Stimulated activated CD8-positive, alpha-beta memory T cell treated with anti-CD3 and anti-CD28 coated beads, Interleukin-7, amount 100 ng/mL, for 4 hours (primary cell): ENCODE measurements around the gene EIF4G3.
"Not testable (repeated sequence)": the region's sequence is repeated elsewhere in the genome, so short reads cannot be mapped to it uniquely, and the experiment has no call there.

Experiments
- DNase-seq, 2 donors: peaks; one replicate each; pipeline ENCODE4 v3.0.0-alpha.2; 2020; ENCODE audit warnings: low read depth in 2 of 2

Gene EIF4G3

DNA sequence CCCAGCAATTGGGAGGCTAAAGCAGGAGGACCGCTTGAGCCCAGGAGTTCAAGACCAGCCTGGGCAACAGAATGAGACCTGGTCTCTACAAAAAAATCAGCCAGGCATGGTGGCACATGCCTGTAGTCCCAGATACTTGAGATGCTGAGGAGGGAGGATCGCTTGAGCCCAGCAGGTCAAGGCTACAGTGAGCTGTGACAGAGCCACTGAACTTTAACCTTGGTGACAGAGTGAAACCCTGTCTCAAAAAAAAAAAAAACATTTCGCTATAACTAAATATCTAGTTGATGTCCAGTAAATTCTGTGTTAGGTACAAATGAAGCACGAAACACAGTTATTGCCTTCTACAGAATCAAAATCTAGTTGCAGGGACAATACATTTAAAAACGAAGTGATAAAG lies 293.9 kb downstream of the EIF4G3 start:
- no peak for DNase-seq

DNA sequence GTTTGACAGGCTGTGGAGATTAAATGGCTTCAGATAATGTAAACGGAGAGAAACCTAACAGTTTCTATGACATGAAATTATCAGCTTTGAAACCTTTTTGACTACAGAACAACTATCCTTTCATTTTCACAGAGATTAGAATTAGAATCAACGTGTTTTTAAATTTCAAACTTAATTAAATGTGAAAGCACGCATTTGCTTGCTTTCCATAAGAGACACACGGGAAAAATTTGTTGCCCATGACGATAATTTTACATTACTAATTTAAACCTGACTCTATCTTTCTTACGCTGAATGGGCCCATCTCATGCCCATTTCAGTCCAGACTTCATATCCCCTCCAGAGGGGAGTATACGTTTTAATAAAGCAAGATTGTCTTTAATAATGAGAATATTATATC lies 297.9 kb downstream of the EIF4G3 start:
- DNase-seq = no peak

DNA sequence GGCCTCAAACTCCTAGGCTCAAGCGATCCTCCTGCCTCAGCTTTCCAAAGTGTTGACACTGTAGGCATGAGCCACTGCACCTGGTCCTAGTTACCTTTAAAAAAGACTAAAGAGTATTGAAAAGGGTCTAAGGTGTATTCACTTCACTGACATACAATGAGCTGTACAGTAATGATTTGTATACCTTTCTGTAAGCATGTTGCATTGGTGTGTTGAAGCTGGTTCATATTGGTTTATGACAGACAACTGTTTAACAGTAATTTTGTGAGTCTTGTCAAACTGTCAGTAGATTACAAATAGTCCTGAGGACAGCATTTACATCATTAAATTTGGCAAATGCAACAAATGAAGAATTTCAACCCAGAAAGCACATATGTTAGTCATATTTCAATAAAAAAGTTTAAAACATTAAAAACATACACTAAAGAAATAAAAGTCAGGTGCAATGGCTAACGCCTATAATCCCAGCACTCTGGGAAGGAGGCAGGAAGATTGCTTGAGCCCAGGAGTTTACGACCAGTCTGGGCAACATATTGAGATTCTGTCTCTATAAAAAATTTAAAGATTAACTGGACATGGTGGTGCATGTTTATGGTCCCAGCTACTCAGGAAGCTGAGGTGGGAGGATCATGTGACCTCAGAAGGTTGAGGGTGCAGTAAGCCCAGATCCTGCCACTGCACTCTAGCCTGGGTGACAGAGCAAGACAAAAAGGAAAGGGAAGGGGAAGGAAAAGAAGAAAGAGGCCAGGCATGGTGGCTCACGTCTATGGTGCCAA lies 301.3 kb downstream of the EIF4G3 start:
- no peak for DNase-seq

DNA sequence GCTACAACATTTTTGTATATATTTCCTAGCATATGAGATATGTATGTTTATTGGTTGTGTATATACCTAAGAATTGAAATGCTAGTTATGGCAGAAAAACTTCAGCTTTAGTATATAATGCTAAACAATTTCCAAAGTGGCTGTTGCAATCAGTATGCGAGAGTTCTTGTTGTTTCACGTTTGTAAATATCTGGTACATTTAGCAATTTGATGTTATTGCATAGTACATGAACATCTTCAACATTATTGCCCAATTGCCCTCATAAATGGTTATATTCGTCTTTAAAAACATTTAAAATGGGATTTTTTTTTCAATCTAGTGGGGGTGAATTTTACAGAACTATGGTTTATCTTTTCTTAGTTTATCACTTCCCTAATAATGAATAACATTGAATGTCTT lies 303.4 kb downstream of the EIF4G3 start:
- no peak for DNase-seq

DNA sequence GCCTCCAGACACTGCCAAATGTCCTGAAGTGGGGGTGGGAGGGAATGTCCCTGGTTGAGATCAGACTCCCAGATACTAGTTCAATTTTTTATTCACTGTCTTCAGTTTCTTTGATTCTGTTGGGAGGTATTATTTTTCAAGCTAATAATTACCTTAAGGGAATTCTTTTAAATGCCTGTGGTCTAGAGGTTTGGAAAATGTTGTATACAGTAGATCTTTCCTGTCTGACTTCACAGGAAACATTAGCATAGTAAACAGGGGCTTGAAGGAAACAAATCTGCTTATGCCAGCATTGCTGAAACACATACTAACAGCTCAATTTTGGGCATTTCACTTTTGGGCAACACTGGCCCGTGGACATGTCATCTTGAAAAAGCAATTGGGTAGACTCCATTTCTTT lies 305.3 kb downstream of the EIF4G3 start:
- DNase-seq = no peak

DNA sequence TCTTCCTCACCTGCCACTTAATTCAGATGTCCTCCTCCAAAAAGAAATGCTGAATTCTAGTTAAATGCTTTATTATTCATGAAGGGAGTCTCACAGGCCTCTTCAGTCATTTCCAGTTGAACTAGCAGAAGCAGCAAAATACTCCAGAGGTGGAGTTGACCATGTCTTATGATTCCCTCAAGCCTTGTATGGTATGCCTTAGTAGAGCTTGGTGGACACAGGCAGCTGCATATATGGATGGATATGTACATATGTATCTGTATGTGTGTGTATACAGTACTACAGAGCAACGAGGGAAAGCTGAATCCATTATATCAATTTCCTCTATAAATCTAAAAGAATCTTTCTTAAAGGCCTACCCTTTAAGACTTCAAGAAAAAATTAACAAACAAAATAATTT lies 306.0 kb downstream of the EIF4G3 start:
- DNase-seq = no peak

DNA sequence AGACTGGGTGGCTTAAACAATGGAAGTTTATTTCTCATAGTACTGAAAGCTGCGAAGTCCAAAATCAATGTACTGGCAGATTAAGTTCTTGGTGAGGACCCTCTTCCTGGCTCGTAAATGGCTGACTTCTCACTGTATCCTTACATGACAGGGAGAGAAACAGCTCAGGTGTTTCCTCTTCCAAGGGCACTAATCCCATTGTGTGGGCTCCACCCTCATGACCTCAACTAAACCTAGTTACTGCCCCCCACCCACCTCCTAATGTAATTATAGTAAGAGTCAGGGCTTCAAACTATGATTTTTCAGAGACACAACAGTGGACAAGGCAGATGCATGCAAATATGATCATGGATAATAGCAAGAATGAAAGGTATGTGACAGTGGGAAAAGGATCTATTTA lies 308.4 kb downstream of the EIF4G3 start:
- DNase-seq = no peak

DNA sequence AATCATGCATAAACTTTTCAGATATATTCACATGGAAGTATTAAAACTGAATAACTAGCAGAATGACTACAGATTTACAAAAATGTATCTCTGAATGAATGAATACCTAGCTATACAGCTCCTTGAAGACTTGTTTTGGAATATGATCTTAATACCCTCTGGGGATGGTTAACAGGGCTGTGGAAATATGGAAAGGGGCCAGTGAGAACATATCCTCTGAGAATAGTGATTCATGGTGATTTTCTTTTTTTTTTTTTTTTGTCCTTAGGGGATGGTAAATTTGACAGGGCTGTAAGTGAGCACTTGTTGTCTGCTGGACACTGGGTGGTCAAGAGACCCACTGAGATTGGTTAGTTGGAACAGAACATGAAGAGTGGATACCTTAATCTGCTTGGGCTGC lies 308.9 kb downstream of the EIF4G3 start:
- no peak for DNase-seq

DNA sequence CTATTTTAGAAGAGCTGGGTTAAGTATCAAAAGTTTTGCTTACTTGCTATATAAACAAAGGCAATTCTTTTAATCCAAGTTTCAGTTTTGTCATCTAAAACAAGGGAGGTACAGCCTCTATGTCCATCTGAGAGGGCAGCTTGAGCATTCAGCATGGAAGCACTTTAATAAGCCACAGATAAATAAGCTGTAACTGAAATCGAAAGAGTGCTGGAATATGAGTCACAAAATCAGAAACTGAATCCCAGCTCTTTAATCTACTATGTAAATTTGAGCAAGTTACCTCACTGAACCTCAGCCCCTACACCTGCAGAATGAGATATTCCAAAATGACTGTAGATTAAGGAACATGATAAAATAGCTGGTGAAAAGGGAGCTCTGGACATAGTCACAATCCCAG lies 309.6 kb downstream of the EIF4G3 start:
- no peak for DNase-seq

DNA sequence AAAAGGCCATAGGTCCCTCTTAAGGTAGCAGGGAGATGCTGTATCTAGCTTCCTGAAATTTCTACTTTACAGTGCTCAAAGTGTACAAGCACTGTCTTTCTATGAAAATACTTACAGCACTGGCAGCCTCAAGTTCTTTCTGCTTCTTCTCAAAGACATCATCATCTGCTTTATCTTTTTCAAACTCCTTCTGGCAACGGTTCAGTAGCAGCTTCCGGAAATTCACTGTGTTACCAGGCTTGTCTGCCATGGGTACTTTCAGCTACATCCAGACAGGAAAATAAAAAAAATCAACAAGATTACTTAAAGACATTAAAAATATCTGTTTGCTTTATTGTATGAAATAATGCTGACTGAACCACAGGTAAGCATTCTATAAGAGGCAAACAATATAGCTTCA lies 311.7 kb downstream of the EIF4G3 start:
- DNase-seq = no peak

DNA sequence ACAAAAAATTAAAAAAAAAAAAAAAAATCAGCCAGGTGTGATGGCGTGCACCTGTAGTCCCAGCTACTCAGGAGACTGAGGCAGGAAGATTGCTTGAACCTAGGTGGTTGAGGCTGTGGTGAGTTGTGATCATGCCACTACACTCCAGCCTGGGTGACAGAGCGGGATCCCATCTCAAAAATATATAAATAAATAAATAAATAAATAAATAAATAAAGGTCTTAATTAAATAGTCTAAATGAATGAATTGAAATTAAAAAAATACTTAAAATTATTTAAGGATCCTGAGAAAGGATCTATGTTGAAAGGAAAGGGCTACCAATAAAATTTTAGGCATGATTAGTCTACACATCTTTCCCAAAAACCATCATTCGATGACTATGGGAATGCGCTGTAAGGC lies 322.2 kb downstream of the EIF4G3 start:
- no peak for DNase-seq

DNA sequence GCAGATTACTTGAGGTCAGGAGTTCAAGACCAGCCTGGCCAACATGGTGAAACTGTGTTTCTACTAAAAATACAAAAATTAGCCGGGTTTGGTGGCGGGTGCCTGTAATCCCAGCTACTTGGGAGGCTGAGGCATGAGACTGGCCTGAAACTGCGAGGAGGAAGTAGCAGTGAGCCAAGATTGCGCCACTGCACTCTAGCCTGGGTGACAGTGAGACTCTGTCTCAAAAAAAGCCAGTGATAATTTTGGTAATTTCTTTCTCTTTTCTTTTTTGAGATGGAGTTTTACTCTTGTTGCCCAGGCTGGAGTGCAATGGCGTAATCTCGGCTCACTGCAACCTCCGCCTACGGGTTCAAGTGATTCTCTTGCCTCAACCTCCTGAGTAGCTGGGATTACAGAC lies 324.9 kb downstream of the EIF4G3 start:
- DNase-seq = not testable (repeated sequence)

DNA sequence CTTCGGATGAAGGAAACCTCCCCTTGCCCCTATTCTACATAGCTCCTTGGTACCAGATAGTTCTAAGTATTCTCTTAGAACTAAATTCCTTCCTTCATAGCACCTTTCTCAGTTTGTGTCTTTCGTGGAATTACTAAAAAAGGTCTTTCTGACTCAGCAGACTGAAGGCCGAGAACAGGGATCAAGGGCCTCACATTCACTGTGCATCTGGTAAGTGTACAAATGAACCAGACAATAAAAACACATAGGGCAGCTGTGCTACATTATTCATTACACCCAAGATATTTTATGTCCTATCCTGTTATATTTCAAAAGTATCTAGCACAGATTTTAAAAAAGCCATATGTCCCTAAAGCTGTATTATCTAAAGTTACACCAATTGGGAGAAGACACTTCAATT lies 326.7 kb downstream of the EIF4G3 start:
- DNase-seq = no peak

DNA sequence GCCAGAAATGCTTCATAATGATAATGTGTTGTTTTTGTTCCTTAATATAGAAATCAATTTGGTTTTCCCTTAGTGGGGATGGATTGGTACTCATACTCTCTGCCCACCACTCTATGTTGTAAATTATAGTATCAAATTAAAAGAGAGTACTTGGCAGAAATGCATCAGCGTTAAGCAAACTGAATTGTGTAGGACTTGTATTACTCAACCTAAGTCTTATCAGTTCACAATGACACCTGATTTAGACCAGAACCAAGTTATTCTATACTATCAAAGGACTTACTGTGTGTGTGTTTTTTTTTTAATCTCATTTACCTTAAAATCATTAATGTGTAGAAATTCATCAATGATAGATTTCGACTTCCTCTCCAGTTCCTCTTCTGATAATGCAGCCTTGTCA lies 327.6 kb downstream of the EIF4G3 start:
- DNase-seq = no peak

DNA sequence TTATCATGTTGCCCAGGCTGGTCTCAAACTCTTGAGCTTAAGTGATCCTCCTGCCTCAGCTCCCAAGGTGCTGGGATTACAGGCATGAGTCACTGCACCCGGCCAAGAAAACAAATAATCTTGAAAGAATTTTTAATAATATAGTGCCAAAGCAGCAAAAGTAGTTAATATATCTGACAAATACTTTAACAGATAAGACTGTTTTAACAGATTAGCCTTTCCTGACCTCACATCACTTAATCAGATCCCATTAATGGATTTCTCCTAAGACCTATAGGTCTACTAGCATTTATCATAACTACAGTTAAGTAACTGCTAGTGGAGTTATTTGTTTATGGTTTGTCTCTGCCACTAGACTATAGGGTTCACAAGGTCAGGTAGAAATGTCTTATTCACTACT lies 328.5 kb downstream of the EIF4G3 start:
- no peak for DNase-seq

DNA sequence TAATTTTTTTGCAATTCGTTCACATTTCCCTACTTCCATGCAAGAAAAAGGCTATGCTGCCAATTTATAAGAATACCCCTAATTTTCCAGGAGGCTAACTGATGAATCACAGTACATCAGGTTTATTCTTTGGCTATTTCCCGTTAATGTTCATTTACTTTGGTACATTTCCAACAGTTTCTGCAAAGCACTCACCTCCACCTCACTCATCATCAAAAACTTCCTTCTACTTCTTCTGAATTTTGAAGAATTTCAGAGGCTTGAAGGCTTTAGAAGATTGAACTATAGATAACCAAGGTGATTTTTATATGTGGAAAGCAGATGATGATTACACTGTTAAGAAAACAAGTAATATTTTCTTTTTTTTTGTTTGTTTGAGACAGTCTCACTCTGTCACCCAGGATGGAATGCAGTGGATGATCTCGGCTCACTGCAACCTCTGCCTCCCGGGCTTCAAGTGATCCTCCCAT lies 329.1 kb downstream of the EIF4G3 start:
- DNase-seq = no peak

DNA sequence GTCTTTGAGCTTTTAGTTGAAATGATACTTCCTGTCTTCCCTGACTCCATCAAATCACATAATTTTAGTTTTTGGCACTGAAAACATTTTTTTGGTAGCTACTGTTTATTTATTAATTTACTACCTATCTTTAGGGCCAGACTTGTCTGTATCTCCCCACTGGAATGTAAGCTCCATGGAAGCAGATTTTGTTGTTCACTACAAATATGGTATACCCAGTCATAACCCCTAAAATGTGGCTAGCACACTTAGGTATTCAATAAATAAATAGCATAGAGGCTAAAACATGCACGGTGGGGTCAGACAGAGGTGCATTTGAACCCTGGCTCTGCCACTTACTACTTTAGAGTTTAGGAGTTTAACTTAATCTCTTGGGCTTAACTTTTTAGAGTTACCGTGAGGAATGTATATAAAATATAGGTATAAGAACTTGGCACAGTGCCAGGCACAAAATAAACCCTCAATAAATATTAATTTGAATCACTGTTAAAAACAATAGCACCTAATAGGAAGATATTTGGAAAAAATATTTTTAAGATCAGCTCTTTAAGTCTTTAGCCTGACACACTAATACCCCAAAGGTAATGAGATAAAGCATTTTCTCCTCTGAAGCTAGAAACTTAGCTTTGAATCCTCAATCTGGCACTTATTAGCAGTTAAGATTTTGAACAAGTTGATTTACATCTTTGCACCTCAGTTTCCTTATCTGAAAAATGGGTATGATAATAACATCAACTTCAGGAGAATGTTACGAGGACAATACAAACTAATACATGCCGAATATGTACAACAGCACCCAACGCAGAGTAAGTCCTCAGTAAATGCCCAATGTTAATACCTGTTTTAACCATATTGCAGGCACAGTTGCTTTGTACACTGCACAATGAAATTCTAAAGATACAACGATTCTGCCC lies 330.0 kb downstream of the EIF4G3 start:
- DNase-seq = no peak

DNA sequence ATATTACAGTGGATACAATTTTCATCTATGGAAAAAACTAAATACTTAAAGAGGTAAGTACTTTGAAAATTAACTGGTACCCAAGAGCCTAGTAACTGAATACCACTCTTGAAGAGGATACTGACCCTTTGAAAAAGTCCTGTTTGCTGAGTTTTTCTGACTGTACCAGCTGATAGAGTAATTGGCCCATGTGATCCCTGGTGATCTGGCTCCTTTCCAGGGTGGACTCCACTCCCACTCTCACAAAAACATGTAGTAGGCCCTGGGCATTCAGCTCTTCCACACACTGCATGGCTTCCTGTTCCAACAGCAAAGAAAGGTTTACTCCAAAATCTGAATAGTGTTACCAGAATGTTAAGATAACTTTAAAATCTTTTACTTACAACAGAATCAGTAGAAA lies 336.0 kb downstream of the EIF4G3 start:
- DNase-seq = no peak

DNA sequence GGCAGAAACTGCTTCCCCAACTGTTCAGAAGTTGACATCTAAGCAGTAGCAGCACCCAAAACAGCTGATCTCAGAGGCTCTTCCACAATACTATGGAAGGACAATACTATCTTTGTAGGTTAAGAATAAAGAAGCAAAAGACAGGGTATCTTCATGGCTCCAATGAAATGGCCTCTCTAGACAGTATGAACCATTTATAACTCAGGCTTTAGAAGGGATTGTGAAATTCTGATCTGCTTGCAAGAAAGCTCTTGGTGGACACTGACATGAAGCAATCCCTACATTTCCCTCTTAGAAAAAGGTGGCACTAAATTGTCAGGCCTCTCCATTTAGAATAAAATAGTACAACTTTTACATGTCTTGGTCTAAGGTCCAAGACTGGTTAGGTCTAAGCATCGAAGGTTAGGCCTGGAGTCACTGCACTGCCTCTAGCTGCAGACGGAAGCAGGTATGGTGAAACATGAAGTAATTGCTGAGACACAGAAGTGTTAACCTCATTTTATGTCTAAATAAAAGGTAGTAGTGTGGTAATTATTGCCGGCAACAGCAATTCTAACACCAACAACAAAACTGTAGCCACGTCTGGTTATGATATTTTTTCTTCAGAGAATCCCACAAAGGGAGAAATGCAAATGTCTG lies 339.0 kb downstream of the EIF4G3 start:
- DNase-seq = no peak

DNA sequence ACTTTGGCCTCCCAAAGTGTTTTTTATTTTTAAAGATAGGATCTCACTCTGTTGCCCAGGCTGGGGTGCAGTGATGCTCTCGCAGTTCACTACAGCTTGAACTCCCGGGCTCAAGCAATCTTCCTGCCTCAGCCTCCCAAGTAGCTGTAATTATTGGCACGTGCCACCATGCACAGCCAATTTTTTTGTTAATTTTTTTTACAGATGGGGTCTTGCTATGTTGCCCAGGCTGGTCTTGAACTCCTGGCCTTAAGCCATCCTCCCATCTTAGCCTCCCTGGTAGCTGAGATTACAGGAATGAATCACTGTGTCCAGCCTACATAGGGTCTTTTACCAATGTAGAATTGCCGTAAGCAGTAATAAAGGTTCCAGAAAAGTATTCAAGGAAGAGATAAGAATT lies 340.5 kb downstream of the EIF4G3 start:
- no peak for DNase-seq

DNA sequence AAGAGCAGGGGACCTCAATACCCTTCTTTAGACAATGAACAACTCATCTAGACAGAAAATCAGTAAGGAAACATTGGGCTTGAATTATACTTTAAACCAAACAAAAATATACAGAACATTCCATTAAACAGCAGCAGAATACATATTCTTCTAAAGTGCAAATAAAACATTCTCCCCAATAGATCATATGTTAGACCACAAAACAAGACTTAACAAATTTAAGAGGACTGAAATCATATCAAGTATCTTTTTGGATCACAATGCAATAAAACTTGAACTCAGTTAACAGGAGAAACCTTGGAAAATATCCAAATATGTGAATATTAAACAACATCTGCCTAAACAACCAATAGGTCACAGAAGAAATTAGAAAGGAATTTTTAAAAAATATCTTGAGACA lies 341.9 kb downstream of the EIF4G3 start:
- no peak for DNase-seq

DNA sequence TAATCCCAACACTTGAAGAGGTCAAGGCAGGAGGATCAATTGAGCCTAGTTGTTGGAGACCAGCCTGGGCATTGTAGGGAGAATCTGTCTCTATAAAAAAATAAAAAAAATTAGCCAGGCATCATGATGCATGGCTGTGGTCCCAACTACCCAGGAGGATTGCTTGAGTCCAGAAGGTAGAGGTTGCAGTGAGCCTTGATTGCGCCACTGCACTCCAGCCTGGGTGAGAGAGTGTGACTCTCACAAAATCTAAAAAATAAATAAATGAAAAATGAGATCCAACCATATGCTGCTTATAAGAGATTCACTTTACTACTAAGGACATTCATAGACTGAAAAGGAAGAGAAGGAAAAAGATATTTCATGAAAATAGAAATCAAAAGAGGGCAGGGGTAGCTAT lies 342.5 kb downstream of the EIF4G3 start:
- no peak for DNase-seq

DNA sequence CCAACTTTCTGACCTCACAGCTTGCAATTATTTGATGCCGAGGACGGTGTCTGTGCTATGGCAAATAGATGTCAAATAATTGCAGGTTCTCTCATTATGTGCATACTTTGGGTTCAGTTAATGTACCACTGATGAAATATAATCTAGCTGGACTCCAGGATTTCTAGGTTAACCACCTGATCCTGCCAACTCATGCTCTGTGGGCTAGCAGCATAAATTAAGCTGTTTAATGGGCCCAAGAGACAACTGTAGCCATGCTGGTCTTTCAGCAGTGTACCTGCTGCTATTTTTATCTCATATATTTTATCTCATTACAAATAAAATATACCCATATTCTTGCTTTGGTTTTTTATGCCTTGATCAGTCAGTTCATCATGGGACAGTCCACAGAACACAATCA lies 346.3 kb downstream of the EIF4G3 start:
- no peak for DNase-seq
